ENCODE data around the gene ZPBP2.

The ZPBP2 gene

DNA sequence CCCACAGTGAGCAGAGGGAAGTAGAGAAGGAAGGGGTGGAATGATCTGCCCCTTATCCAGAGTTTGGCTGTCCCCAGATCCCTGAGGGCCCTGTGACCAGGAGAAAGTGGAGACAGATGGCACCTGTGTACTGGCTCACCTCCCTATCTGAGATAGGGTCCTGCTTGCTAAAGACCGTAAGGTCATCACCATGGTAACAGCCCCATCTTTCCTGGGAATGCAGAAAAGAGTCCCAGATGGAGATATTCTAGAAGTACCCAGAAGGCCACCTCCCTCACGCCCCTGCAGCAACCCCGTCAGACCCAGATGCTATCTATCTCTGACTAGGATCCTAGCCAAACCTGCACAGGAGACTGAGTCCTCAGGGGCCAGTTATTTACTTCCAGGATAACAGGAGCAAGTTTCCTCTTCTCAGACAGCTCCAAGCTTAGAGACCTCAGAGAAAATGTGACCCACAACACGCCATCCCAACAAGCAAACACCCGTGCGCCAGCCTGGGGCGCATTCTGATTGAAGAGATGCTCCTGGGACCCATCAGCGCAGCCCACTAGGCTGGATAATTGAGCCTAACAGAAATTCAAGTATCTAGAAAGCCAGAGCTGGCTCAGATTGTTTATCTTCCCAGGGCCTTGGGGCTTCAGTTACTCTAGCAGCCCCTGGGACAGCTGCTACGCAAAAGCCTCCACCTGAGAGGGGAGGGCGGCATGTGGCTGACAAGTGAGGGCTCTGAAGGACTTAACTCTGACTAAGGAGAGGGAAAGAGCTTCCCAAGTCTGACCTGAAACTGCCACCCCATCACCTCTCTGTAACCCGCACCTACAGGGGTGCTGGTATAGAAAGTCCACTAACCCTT is 57.5 kb downstream of the ZPBP2 start:
- DNase-seq (ENCODE audit: low read depth), result no peak
- peak overlapping the region; percentile 86; the same call in 1 of the 2 replicates for H3K4me3 ChIP-seq (ENCODE audit: control insufficient read depth, low read depth, low read length)
- TF ChIP-seq, protein P1, sequence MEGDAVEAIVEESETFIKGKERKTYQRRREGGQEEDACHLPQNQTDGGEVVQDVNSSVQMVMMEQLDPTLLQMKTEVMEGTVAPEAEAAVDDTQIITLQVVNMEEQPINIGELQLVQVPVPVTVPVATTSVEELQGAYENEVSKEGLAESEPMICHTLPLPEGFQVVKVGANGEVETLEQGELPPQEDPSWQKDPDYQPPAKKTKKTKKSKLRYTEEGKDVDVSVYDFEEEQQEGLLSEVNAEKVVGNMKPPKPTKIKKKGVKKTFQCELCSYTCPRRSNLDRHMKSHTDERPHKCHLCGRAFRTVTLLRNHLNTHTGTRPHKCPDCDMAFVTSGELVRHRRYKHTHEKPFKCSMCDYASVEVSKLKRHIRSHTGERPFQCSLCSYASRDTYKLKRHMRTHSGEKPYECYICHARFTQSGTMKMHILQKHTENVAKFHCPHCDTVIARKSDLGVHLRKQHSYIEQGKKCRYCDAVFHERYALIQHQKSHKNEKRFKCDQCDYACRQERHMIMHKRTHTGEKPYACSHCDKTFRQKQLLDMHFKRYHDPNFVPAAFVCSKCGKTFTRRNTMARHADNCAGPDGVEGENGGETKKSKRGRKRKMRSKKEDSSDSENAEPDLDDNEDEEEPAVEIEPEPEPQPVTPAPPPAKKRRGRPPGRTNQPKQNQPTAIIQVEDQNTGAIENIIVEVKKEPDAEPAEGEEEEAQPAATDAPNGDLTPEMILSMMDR (IDR thresholded peaks at IDR 0.05; ENCODE audit: control insufficient read depth, insufficient read depth, low read depth, low read length, missing control alignments), result no peak

DNA sequence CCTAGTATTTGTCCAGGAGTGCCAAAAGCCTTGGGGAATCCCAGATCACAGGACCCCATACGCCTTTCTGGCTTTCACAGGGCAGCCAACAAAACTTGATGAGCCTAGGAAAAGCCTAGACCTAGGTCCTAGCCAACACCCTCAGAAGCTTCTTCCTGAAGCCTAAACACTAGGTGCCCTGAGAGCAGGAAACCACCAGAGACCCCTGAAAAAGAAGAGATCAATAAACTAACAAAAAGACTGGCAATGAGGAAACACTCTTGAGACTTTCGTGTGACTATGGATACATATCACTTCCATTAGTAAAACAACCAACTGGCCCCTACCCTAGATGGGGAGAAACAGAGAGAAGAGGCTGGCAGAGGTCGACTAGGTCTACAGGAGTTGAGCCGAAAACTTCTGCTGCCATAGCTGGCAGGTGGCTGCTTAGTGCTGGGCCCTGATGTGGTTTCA is 58.2 kb downstream of the ZPBP2 start:
- no peak for DNase-seq (ENCODE audit: low read depth)
- TF ChIP-seq, protein P1 (IDR thresholded peaks at IDR 0.05; ENCODE audit: control insufficient read depth, insufficient read depth, low read depth, low read length, missing control alignments), result no peak
- peak overlapping the region; percentile 86 for H3K4me3 ChIP-seq (ENCODE audit: control insufficient read depth, low read depth, low read length)

DNA sequence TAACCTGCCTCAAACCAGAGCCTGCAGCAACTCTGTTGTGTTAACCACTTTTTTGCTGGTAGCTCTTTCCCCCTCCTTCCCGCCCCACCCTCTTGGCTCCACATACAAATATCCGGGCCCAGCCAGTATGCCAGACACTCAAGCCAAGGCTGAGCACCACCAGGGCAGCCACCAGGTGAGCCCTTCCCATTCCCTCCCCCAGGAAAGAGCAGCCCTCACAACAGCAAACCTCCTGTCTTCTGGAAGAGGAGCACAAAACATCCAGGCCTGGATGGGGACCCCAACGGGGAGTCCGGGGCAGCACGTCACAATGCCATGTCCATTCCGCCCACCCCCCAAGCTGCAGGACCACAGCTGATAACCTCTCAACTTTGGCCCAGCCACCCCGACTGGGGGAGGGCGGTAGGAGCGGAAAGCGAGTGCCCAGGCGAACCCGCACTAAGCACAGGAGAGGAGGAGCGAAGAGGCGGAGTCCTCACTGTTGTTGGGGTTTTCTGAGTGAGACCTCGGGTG is 58.6 kb downstream of the ZPBP2 start:
- DNase-seq (ENCODE audit: low read depth), result no peak
- TF ChIP-seq, protein P1 (IDR thresholded peaks at IDR 0.05; ENCODE audit: control insufficient read depth, insufficient read depth, low read depth, low read length, missing control alignments), result peak; percentile 1

More for the DNA sequence above, 58.6 kb downstream of the ZPBP2 start:
- peak overlapping the region; percentile 86 for H3K4me3 ChIP-seq (ENCODE audit: control insufficient read depth, low read depth, low read length)
